NCI-H1105 treated with DMSO at 0.1 percent for 48 hours (cell line): ENCODE results near the gene SUPV3L1.
A peak's percentile ranks its signal among the peaks of the same experiment; 100 is the strongest.

ENCODE experiments used
- DNase-seq: peaks from one replicate; lab custom pipeline; 2025; lab: John Stamatoyannopoulos, UW

SUPV3L1 gene

GRCh38 chr10:69202332-69202731 is 22.3 kb downstream of the SUPV3L1 start:
- DNase-seq: no peak

DNA sequence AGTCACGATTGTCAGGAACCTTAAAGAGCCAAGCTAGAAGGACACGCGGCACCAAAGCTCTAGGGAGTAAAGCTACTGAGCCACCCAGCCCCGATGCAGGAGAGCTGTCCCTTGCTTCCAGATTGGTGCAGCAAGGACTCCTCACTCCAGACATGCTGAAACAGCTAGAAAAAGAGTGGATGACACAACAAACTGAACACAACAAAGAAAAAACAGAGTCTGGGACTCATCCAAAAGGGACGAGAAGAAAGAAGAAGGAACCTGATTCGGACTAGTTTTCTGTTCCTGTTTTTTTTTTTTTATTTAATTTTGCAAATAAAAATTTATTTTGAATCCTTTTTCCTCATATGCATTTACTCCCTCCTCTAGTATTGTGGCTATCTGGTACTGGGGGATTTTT is 28.7 kb downstream of the SUPV3L1 start:
- no peak for DNase-seq

- DNase-seq: no peak
Observed at GRCh38 chr10:69209787-69210484, 29.9 kb downstream of the SUPV3L1 start.

DNA sequence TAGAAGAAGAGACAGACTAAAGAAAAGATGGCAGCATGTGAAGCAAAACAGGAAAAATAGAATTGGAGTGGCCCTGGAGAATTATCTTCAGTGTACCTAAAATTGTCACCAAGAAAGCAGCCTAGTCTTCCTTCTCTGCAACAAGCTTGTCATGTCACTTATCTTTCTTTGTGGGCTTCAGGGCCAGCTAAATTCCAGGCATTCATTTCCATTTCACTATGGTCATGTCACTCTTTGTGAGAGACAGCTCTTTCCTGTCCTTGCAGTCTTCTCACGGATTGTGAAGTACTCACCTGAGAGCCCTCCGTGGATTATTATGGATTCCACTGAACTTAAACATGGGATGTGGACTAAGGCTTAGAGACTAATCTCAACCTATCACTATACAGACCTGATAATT is 31.1 kb downstream of the SUPV3L1 start:
- no peak for DNase-seq

- no peak for DNase-seq
Observed at GRCh38 chr10:69211524-69211923, 31.5 kb downstream of the SUPV3L1 start.

DNA sequence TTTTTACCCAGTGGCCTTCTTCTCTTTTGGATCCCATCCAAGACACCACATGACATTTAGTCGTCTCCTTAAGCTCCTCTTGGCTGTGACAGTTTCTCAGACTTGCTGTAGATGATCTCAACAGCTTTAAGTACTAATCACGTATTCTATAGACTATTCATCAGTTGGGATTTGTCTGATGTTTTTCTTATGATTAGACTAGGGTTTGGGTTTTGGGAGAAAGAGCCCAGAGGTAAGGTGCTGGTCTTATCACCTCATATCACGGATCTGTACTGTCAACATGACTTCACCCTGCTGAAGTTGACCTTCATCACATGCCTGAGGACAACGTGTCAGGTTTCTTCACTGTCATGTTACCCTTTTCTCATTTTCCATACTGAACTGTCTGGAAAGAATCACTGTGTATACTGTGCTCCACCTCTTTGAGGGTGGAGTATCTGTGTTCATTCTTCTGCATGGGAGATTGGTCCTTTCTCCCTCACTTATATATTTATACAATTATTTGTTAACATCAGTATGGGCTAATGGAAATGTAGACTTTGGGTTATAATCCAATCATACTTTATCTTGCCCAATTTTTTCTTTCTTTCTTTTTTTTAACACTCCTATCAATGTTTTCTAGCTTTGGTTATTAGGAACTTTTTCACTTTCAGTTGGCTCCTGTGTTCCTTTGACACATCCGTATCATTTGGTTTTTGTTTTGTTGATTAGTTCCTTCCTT is 33.7 kb downstream of the SUPV3L1 start:
- no peak for DNase-seq

- DNase-seq: no peak
Observed at GRCh38 chr10:69214666-69215131, 34.7 kb downstream of the SUPV3L1 start.

DNA sequence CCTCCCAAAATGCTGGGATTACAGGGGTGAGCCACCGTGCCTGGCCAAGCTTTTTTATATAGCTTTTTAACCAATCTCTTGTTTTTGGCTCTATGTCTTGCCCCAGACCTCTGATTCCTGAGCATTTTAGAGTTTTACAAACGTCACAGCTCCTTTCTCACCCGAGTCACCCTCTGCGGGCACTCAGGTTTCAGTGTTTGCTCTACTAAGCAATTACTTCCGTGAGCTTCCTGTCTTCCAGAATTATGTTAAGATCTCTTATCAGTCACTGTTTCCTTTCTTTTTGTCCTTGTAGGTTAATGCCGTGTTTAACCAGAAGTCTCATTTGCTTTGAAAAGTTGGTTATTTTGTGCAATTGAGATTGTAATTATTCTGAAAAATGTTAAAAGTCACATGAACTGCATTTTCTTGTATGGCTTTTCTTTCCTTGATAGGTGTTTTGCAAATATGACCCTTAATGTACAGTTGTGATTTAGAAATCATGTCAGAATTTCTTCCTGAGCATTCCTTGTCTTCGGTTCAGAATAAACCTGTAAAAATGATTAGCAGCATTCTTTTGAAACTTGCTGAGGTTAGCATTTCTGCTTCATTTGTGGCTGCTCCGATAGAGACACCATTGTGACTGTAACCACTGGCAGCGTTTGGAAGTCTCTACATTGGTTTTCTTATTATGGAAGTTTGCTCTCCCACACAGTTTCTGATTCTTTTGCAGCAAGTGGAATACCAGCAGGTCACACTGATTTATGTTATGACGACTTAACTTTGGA is 35.6 kb downstream of the SUPV3L1 start:
- no peak for DNase-seq

GRCh38 chr10:69216577-69217118 is 36.6 kb downstream of the SUPV3L1 start:
- DNase-seq: no peak

DNA sequence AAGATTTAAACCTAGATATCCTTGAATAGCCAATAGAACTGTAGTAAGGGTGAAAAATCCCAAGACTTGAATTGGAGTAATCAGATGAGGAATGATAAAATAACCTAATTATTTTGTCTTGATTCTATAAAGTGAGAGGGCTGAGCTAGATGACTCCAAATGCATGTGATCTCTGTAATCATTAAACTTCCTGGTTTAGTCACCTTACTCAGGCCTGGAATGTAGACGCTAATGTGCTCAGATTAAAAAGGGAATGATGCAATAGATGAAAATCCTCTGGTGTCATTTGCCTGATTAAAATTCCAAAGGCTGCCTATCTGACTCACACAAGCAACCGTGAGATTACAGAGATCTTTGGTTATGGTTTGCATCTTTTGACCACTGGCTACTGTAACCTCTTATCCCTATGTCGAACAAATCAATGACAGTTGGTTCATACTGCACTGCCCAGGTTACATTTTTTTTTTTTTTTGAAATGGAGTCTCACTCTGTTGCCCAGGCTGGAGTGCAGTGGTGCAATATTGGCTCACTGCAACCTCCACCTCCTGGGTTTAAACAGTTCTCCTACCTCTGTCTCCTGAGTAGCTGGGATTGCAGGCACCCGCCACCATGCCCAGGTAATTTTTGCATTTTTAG is 37.2 kb downstream of the SUPV3L1 start:
- no peak for DNase-seq

GRCh38 chr10:69218831-69219230 is 38.8 kb downstream of the SUPV3L1 start:
- DNase-seq: no peak

- no peak for DNase-seq
Observed at GRCh38 chr10:69220041-69220451, 40.0 kb downstream of the SUPV3L1 start, which contains the start of gene HKDC1. TSS of gene HKDC1 (plus strand) at chr10:69220332. CDS start at chr10:69220436, 104 bp downstream.

DNA sequence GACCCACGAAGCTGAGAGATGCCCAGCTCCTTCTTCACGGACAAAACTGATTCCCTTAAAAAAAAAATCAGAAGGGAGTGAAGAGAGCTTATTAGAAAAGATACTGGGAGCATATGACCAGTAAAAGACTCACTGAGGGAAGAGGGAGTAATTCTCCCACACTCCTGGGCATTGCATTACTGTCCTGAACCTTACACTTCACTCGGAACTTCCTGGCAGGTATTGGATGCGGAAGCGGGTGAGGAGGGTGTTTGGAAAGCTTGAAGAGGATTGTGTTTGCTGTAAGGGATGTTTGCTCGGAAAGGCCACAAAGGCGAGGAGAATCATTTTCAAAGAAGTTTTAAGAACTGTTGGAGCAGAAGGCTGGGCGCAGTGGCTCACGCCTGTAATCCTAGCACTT is 40.5 kb downstream of the SUPV3L1 start:
- DNase-seq: no peak

GRCh38 chr10:69222157-69223027 is 42.4 kb downstream of the SUPV3L1 start:
- peak; percentile 22 for DNase-seq

DNA sequence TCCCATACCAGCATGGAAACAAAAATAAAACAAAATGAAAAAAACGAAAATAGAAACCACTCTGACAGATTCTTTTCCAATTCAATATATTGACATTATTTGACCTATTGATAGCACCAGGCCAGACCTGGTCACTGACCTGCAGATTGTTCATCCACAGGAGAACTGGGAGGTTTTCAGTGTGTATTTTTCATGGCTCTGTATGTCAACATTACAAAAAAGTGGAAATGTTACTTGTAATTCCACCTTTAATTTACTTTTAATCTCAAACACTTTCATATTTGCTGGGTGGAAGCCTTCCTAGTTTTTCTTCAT is 43.0 kb downstream of the SUPV3L1 start:
- DNase-seq: no peak

GRCh38 chr10:69224862-69225657 is 45.0 kb downstream of the SUPV3L1 start:
- no peak for DNase-seq

GRCh38 chr10:69225681-69226080 is 45.6 kb downstream of the SUPV3L1 start:
- no peak for DNase-seq

DNA sequence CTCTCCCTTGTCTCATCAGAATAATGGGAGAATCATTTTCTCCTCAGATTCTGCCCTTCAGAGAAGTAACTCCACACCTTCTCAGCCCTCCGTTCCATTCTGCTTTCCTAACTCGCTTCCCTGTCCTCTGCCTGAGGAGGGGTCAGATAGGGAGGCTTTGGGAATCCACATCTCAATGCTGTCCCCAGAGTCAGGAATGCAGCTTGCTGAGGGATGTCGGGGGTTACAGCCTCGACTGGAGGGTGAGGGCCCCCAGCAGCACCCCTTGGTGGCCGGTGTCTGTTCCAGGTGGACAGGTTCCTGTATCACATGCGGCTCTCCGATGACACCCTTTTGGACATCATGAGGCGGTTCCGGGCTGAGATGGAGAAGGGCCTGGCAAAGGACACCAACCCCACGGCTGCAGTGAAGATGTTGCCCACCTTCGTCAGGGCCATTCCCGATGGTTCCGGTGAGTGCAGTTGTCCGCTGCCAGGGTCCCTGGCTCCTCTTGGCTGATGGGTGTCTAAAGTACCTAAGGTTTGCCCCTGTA is 47.0 kb downstream of the SUPV3L1 start:
- no peak for DNase-seq

DNA sequence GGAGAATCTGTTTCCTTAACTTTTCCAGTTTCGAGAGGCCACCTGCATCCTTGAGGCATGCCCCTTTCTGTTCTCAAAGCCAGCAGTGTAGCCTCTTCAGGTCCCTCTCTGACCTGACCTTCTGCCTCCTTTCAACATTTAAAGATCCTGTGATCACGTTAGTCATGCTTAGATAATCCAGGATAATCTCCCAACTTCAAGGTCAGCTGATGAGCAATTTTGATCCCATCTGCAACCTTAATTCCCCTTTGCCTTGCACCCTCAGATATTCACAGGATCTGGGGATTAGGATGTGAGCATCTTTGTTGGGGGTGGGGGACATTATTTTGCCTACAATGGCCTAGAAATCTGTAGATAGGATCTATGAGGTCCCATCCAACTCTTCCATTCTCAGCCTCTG is 48.1 kb downstream of the SUPV3L1 start:
- DNase-seq: no peak

DNA sequence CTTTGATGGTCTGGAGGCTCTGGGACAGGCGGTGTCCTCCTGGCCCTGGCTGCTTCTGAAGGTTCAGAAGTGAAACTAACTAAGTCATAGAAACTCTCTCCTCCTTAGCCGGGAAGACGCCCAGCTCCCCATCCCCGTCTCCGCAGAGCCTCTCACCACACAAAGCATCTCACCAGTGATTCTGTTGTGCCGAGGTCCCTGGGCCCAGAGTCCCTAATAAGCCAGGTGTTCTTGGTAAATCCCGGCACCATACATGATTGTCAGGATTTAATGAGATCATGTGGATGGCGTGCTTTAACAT is 49.5 kb downstream of the SUPV3L1 start:
- DNase-seq: no peak
